ENCODE data around the gene KCNA3. TPM values are rescaled to one million over a fixed set of nuclear protein-coding genes. Genes with fewer than 3 reads are reported as not detected.
A peak's percentile ranks its signal among the peaks of the same experiment; 100 is the strongest.

Gene KCNA3
- polyA plus RNA-seq, 4 donors = 0.08 to 0.24 (median 0.22) TPM; not detected in 1

DNA sequence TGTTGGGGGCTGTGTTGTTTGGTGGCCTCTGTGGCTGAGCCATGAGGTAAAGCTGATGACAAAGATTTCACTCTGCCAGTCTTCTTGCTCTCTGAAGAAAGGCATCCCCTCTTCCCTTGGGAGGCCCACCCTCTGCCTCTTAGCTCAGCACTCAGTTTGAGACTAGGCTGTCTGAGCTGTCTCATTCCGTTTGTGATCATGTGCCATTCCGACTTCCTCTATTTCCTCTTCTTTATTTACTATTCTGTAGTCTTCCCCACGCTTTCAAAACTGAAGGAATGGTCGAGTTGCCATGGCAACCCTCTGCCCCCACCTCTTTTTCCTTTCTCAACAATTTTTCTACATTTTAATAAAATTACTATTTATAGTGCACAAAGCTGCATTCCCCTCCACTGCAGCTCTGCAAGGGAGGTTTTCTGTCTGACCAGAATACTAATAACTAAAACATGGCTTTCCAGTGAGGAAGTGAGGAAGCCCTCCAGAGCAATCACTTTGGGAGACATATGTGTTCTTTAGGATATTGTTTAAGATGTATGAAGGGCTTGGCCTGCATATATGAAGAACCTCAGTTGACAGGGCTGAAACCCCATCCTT lies 30.8 kb downstream of the KCNA3 start:
- no peak for DNase-seq (ENCODE audit: low read depth in 4 of 4, low spot score in 3 of 4)

GRCh38 chr1:110639724-110640386 lies 34.9 kb downstream of the KCNA3 start:
- no peak for DNase-seq (ENCODE audit: low read depth in 4 of 4, low spot score in 3 of 4)

- no peak for DNase-seq (ENCODE audit: low read depth in 4 of 4, low spot score in 3 of 4)
These were observed 36.2 kb downstream of the KCNA3 start for GRCh38 chr1:110638556-110638955.

DNA sequence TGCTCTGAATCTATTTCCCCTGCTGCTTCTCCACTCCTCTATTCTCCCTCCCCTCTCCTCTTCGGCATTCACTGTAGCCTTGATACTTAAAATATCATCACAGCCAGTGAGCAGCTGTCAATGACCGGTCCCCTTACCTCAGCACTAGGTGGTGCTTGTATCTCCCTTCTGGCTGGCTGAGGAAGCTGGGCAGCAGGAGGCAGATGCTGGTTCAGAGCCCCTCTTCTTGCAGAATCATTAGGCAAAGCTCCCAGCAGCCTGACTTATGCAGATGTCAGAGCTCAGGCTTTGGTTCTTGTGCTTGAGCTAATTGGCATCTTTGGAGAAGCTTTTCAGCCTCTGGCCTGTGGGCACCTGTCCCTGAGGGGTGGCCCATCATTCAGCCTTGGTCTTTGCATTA lies 36.7 kb downstream of the KCNA3 start:
- DNase-seq (ENCODE audit: low read depth in 4 of 4, low spot score in 3 of 4) = no peak

- no peak for DNase-seq (ENCODE audit: low read depth in 4 of 4, low spot score in 3 of 4)
These were observed 37.3 kb downstream of the KCNA3 start for GRCh38 chr1:110637475-110637874.

GRCh38 chr1:110636149-110636935 lies 38.4 kb downstream of the KCNA3 start:
- DNase-seq (ENCODE audit: low read depth in 4 of 4, low spot score in 3 of 4) = no peak

- no peak for DNase-seq (ENCODE audit: low read depth in 4 of 4, low spot score in 3 of 4)
These were observed 39.3 kb downstream of the KCNA3 start for GRCh38 chr1:110635434-110635833.

DNA sequence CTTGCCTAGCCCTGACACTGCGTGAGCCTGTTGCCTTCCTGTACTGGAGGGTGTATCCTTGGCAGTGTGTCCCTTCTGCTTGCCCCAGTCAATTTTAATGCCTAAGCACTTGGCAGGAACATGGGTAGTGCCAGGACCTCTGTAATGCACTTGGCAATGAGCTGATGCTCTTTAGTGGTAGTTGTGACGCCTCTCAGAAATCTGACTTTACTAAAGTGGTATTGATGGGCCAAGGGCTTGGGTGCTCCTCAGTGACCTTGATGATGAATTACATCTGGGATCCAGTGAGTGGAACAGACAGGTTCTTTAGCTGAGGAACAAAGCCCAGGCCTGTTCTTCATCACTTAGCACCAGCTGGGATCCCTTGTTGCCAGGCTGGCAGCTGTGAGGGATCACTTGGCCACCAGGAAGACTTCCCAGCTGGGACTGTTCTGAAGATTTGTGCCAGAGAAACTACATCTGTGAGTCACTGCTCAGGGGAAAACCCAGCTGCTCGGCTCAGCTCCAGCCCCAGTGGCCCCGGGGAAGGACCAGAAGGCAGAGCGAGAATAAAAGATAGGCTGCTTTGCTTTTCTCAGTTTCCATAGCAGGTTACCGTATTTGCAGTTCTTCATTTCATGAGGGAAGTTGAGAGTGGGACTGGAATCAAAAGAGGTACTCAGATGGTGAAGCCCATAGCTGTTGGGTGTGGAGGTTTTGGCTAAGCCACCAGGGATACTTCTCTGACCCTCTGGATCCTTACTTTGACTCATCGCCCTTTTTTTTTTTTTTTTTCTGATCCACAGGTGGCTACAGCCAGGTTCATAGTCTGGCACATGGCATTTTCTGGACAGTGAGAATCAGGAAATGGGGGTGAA lies 40.1 kb downstream of the KCNA3 start:
- peak in 1 of 4 donors; percentile 27 for DNase-seq (ENCODE audit: low read depth in 4 of 4, low spot score in 3 of 4)

DNA sequence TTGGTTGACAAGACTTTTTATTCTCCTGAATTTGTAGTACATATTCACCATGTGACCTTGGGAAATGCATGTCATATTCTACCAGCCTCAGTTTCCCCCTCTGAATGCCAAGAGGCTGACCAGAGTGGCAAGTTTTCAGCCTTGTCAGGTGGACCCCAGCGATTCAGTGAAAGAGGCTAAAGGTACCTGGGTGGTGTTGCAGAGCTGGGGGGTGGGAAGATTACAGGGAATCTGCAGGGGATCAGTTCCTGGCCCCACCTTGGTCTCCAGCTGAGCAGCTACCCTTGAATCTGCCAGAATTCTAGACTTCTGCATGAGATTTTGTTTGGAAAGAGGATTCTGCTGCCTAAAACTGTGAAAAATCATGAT lies 40.7 kb downstream of the KCNA3 start:
- DNase-seq (ENCODE audit: low read depth in 4 of 4, low spot score in 3 of 4) = no peak

DNA sequence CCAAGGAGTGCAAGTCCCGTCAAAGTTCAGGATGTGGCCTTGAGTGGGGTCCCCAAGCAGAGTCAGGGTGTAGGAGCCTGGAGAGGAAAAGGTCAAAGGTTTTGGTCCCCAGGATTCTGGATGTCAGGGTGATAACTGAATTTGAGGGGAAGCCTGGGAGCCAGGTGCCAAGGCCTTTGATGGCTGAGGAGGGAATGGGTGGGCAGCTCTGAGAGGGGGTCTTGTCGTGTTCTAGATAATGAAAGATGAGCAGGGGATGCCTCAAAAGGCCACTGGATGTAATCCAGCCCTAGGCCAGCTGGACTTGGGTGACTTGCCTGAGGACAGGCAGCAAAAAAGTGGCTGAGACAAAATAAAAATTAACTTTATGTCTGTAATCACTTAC lies 41.1 kb downstream of the KCNA3 start:
- DNase-seq (ENCODE audit: low read depth in 4 of 4, low spot score in 3 of 4) = no peak

DNA sequence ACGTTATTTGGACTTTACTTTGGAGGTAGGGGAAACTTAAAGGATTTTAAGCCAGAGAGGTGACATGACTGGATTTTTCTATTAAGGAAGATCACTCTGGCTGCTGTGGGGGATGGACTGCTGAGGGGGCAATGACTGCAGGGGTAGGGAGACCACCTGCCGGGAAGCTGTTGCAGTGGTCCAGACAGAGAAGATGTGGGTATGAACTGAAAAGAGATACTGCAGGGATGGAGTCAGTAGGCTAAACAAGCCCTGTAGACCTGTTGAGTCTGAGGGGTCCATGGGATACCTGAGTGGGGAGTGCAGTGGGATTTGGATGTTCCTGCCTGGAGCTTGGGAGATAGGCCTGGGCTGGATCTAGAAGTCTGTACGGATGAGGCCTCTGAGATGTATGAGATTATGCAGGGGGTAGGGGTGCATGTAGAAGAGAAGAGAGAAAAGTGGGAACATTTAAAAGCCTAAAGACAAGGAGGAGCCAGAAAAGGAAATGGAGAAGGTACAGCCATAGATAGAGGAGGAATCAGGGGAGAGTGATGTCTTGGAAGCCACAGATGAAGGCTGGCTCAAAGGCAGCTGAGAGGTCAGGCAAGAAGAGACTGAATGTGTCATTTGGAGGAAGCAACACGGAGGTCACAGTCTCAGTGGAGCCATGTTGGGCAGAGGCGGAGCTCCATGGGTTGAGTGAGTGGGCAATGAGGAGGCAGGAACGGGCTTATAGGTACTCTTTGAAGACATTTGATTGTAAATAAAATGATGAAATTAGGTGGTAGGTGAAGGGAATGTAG lies 42.7 kb downstream of the KCNA3 start:
- DNase-seq (ENCODE audit: low read depth in 4 of 4, low spot score in 3 of 4) = no peak

DNA sequence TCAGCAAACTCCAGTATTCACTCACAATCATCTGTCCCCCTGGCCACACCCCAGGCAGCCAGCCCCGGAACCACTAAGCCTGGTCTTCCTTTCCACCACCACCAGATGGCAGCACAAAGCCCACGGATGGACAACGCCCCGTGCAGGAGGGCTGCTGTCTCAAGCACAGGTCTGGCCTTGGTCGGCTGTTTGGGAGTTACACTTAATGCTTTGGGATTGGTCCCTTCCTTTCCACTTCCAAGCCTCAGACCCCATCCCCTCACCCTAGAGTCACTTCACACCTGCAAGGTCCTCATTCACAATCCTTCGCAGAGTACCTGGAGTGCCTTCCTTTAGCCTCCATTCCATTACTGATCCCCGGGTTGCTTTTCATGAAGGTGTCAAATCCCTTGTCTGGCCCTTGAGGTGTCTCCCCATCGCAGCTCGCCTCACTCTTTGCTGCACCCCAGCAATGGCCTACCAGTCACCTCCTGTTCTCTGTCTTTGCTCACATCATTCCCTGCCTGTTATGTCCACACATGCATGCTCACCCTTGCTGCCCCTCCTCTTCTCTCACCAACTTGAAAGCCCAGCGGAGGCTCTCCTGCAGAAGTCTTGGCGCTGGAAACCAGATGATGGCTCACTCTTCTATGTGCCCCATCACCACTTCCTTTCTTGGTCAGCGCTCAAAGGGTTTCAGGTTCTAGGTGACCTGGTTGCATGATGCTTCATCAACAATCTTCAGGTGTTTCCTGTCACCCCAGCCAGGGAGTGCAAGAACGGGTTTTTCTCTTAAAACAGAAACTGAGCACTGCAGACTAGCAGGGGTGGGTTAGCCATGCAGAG lies 43.7 kb downstream of the KCNA3 start:
- DNase-seq (ENCODE audit: low read depth in 4 of 4, low spot score in 3 of 4) = peak in 1 of 4 donors; percentile 52

DNA sequence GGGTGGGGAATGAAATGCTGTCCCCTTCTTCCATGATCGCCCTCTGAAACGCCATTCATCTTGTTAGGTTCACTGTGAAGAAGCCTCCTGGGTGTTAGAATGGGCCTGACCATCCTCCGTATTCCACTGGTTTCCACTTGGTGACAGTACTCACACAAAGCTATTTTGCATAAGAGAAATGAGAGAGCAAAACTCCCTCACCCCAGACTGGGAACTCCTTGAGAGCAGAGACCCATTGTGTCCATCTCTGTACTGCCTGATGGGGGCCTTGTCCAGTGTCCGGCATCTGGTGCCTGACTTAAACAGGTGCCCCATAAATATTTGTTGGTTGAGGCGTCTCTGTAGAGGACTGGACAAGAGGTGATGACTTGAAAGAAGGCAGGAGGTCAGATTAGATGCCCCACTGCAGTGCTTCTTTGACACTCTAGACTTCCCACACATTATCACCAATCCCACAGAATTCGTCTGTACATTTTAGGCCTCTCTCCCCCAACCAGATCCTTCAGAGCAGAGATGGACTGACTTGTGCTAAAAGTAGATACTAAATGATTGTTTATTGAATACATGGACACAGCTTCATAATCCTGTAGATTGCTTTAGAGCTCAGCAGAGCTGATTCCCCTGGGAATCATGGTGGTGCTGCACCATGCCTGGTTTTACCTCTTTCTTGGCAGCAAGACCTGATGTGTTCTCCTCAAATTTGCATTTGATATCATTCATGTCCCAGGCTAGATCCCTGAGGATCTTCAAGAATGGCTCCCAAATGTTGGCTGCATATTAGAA lies 46.2 kb downstream of the KCNA3 start:
- DNase-seq (ENCODE audit: low read depth in 4 of 4, low spot score in 3 of 4) = no peak

GRCh38 chr1:110627764-110628163 lies 47.0 kb downstream of the KCNA3 start:
- DNase-seq (ENCODE audit: low read depth in 4 of 4, low spot score in 3 of 4) = no peak

DNA sequence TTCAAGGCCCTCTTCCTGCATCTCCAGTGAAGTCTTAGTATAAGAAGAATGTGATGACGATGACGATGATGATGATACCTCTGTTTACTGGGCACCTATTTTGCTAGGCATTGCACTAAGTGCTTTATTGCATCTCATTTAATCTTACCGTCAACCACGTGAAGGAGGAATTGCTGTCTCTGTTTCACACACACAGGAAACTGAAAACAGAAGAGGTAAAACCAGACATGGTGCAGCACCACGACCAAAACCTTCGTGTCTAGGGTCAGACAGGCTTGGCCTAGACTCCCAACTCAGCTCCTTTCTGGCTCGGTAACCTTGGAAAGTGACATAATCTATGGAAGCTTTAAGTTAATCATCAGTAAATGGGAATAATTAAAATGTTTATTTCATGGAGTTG lies 47.9 kb downstream of the KCNA3 start:
- no peak for DNase-seq (ENCODE audit: low read depth in 4 of 4, low spot score in 3 of 4)
